Naive B cell (primary cell): Measurements from ENCODE around the gene IGSF11. TPM values are rescaled to one million over a fixed set of nuclear protein-coding genes. Genes with fewer than 3 reads are reported as not detected.
"Not testable (repeated sequence)": the region's sequence is repeated elsewhere in the genome, so short reads cannot be mapped to it uniquely, and the experiment has no call there.

Experiments used
- ATAC-seq, 2 donors: fragments of 150-1000 bp; cut with Tn5 transposase; 2 replicates each; pipeline ENCODE4 v1.10.0; 2021; ENCODE audit warnings: low read depth in 2 of 2, mild to moderate bottlenecking in 2 of 2, moderate library complexity in 2 of 2
- DNase-seq: peaks from one replicate; pipeline ENCODE4 v3.0.0; 2022
- H3K27ac Mint-ChIP-seq, 6 donors: one replicate each; pipeline ENCODE4 v1.8.0; 2020 to 2022; ENCODE audit warnings: mild to moderate bottlenecking in 6 of 6, mixed read lengths in 6 of 6, moderate library complexity in 5 of 6, inconsistent platforms in 2 of 6
- H3K27me3 Mint-ChIP-seq, 3 donors: one replicate each; pipeline ENCODE4 v1.8.0; 2021 to 2022; ENCODE audit warnings: mixed read lengths in 3 of 3, mild to moderate bottlenecking in 1 of 3
- H3K36me3 Mint-ChIP-seq, 2 donors: one replicate each; pipeline ENCODE4 v1.8.0; 2020 to 2022; ENCODE audit warnings: mixed read lengths in 2 of 2, inconsistent platforms in 1 of 2, mild to moderate bottlenecking in 1 of 2
- H3K4me1 Mint-ChIP-seq, 3 donors: one replicate each; pipeline ENCODE4 v1.8.0; 2020 to 2022; ENCODE audit warnings: mixed read lengths in 3 of 3, inconsistent platforms in 1 of 3, mild to moderate bottlenecking in 1 of 3, moderate library complexity in 1 of 3
- H3K4me3 Mint-ChIP-seq, 8 donors: one replicate each; pipeline ENCODE4 v1.8.0; 2020 to 2022; ENCODE audit warnings: mild to moderate bottlenecking in 8 of 8, mixed read lengths in 8 of 8, moderate library complexity in 8 of 8, inconsistent platforms in 2 of 8
- H3K9me3 Mint-ChIP-seq, 7 donors: one replicate each; pipeline ENCODE4 v1.8.0; 2020 to 2022; ENCODE audit warnings: mixed read lengths in 7 of 7, mild to moderate bottlenecking in 5 of 7, inconsistent platforms in 2 of 7, moderate library complexity in 1 of 7
- polyA plus RNA-seq, 6 donors: library from polyadenylated mRNA; unstranded; fragments of 300-500 nt; fragmentation: Illumina TruSeq; gene quantifications; one replicate each; pipeline ENCODE4 v1.2.3, GENCODE V29; 2021; ENCODE audit warnings: low read depth in 6 of 6

The IGSF11 gene
- polyA plus RNA-seq, 6 donors from 2014 or later: not detected

- Mint-ChIP-seq H3K27me3 (peaks cover 14 to 40% (median 15%) of the 10 kb centered on the region in 3 donors), H3K4me3 (no peak overlapping the region), H3K9me3 (peaks cover 12 to 26% (median 17%) of the 10 kb centered on the region in 7 donors), H3K4me1 (no peaks in the 10 kb centered on the region), H3K27ac (no peak overlapping the region), H3K36me3 (peaks cover 7 to 21% of the 10 kb centered on the region in 2 donors)
- ATAC-seq (no peak), DNase-seq (no peak)
Measured at GRCh38 chr3:118868051-118868450, 166.6 kb downstream of the IGSF11 start.

GRCh38 chr3:118863731-118864322, 170.8 kb downstream of the IGSF11 start:
- Mint-ChIP-seq H3K36me3 (no peaks in the 10 kb centered on the region), H3K9me3 (peaks cover 0 to 9% (median 5%) of the 10 kb centered on the region in 7 donors), H3K27ac (no peak overlapping the region), H3K4me1 (no peaks in the 10 kb centered on the region), H3K27me3 (peaks cover 0 to 30% (median 8%) of the 10 kb centered on the region in 3 donors), H3K4me3 (no peak overlapping the region)
- ATAC-seq (no peak), DNase-seq (no peak)

GRCh38 chr3:118859950-118860349, 174.7 kb downstream of the IGSF11 start:
- ATAC-seq (no peak), DNase-seq (no peak)
- H3K9me3 Mint-ChIP-seq: peaks cover 0 to 24% (median 12%) of the 10 kb centered on the region in 7 donors
- no peaks in the 10 kb centered on the region for H3K36me3 Mint-ChIP-seq
- H3K4me1 Mint-ChIP-seq: no peaks in the 10 kb centered on the region
- no peak overlapping the region for H3K27ac Mint-ChIP-seq
- H3K27me3 Mint-ChIP-seq: peaks cover 0 to 8% (median 7%) of the 10 kb centered on the region in 3 donors
- no peak overlapping the region for H3K4me3 Mint-ChIP-seq

- H3K27ac Mint-ChIP-seq, H3K36me3 Mint-ChIP-seq, DNase-seq, H3K27me3 Mint-ChIP-seq, ATAC-seq, H3K4me1 Mint-ChIP-seq: not testable (repeated sequence)
- Mint-ChIP-seq H3K9me3 (peaks cover 0 to 11% (median 7%) of the 10 kb centered on the region in 7 donors), H3K4me3 (peak overlapping the region in 2 of 8 donors; percentile 16 to 22)
Measured at GRCh38 chr3:118851466-118852193, 183.0 kb downstream of the IGSF11 start.

- H3K4me3 Mint-ChIP-seq: no peak overlapping the region
- no peaks in the 10 kb centered on the region for H3K36me3 Mint-ChIP-seq
- peaks cover 0 to 5% (median 0%) of the 10 kb centered on the region in 3 donors for H3K4me1 Mint-ChIP-seq
- no peaks in the 10 kb centered on the region for H3K27me3 Mint-ChIP-seq
- peaks cover 0 to 11% (median 5%) of the 10 kb centered on the region in 7 donors for H3K9me3 Mint-ChIP-seq
- no peak for DNase-seq
- no peak for ATAC-seq
- no peak overlapping the region for H3K27ac Mint-ChIP-seq
Measured at GRCh38 chr3:118850687-118851086, 184.0 kb downstream of the IGSF11 start.

Other genes starting within 250 kb of the IGSF11 start
- not detected for gene TEX55, start 111.3 kb upstream of the IGSF11 start, polyA plus RNA-seq
- under 1 TPM in 1 of 6 donors, not detected in 5; 0.17 TPM for gene UPK1B, start 138.8 kb upstream of the IGSF11 start, polyA plus RNA-seq
- gene B4GALT4, start 206.0 kb upstream of the IGSF11 start, polyA plus RNA-seq: 1 to 10 TPM; 6.8 to 9.0 (median 8.1) TPM